PC-3 (cell line): Measurements from ENCODE around the gene CAMSAP1.

Source experiments
- EZH2 ChIP-seq: fragments of 300-600 bp; sonication (generic); IDR thresholded peaks from one replicate; pipeline ENCODE4 v1.6.1; 2017; ENCODE audit warnings: antibody characterized with exemption, mild to moderate bottlenecking, low read length; ENCODE audit not compliant: unreplicated experiment
- TF ChIP-seq, protein P1 (sequence below): fragments of 300-600 bp; sonication (generic); conservative IDR thresholded peaks from 2 replicates; pipeline ENCODE4 v1.5.1; 2017; ENCODE audit warnings: antibody characterized with exemption, low read depth, mild to moderate bottlenecking, low read length

DNA sequence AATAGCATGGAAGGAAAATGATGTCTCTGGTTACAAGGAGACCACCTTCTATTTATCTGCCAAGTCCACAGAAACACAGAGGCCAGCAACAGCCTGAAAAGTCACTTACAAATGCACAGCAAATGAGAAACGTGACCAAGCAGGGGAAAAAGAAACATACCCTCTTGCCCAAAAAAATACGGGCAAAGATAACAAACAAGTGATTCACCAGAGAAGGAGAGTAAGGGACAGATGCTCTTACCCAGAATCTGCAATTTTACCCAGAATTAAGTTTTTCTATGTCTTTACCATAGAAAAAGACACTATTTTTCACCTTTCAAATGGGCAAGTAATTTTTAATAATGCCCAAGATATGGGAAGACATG, 28.1 kb downstream of the CAMSAP1 start:
- TF ChIP-seq, protein P1, sequence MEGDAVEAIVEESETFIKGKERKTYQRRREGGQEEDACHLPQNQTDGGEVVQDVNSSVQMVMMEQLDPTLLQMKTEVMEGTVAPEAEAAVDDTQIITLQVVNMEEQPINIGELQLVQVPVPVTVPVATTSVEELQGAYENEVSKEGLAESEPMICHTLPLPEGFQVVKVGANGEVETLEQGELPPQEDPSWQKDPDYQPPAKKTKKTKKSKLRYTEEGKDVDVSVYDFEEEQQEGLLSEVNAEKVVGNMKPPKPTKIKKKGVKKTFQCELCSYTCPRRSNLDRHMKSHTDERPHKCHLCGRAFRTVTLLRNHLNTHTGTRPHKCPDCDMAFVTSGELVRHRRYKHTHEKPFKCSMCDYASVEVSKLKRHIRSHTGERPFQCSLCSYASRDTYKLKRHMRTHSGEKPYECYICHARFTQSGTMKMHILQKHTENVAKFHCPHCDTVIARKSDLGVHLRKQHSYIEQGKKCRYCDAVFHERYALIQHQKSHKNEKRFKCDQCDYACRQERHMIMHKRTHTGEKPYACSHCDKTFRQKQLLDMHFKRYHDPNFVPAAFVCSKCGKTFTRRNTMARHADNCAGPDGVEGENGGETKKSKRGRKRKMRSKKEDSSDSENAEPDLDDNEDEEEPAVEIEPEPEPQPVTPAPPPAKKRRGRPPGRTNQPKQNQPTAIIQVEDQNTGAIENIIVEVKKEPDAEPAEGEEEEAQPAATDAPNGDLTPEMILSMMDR = no peak
- TF ChIP-seq EZH2 = no peak
